HG02981 (cell line): ENCODE results near the gene RARG.
A peak's percentile ranks its signal among the peaks of the same experiment; 100 is the strongest.

Source experiments
- ATAC-seq: cut with Tn5 transposase; IDR thresholded peaks from one replicate; pipeline ENCODE4 v1.9.1; 2021; ENCODE audit warnings: mild to moderate bottlenecking, moderate library complexity; ENCODE audit not compliant: unreplicated experiment

The RARG gene

GRCh38 chr12:53224061-53224896 is 7.7 kb downstream of the RARG start:
- ATAC-seq, result no peak

DNA sequence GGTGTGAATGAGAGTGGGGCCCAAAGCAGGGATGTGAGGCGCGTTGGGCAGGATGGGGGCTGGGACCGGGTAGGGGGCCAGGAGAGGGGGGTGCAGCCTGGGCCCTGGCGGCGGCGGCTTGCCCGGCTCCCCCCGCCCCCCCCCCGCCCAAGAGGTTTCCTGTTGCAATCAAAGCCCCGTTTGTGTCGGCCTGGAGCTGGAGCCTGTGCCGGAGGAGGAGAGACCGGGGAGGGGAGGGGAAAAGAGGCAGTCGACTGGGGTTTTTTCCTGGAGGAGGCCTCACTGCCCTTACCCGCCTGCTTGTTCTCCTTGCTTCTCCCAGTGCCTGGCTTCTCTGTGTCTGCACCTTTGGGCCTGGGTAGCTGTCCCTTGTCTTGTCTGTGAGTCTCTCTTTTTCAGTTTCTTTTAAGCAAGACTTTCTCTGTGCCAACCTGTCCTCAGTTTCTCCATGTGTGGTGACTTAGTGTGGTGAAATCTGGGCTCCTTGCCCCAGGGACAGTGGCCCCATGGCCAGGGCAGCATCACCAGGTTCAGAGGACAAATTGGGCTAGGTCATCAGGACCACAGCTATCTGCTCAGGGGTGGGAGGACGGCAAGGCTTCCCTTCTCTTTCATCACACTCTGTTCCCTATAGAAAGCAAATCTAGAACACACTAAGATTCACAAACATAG is 8.5 kb downstream of the RARG start:
- no peak for ATAC-seq

DNA sequence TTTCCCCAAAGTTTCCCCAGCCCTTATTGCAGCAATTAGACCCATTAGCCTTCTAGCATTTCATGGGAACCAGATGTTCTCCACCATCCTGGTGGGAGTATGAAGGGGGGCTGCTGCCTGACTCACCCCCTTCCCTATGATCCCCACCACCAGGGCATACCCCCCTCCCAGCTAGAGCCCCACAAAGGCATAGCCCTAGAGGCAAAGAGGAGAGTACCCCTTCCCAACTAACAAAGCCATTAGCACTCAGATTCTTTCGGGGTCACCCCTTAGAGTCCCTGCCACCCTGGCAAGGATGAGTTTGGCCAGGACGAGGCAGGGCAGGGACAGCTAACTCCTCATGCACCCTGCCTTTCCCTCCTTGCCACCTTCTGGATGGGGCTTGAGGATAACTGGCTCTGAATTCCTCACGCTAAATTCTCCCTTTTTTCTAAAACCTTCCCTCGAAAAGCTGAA is 9.2 kb downstream of the RARG start:
- ATAC-seq, result no peak

DNA sequence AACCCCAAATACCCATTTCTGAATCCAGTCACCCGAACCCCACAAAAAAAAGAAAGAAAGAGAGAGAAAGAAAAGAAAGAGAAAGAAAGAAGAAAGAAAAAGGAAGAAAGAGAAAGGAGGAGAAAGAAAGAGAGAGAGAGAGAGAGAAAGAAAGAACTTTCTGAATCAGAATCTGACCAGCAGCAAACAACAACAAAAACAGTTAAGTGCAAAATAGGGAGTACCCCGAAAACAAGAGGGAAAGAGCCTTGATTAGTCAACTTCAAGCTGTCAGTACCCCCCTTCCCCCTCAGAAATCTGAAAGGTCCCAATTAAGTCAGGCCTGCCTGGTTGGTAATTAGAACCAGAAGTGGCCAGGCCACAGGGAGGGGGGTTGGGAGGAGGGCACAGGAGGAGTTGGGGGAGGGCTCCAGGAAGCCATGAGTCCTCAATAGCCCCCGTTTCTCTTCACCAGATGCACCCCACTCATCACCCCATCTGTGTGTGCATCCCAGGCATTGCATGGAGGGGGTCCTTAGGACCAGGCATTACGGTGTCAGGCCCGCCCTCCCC is 9.8 kb downstream of the RARG start:
- ATAC-seq, result no peak

DNA sequence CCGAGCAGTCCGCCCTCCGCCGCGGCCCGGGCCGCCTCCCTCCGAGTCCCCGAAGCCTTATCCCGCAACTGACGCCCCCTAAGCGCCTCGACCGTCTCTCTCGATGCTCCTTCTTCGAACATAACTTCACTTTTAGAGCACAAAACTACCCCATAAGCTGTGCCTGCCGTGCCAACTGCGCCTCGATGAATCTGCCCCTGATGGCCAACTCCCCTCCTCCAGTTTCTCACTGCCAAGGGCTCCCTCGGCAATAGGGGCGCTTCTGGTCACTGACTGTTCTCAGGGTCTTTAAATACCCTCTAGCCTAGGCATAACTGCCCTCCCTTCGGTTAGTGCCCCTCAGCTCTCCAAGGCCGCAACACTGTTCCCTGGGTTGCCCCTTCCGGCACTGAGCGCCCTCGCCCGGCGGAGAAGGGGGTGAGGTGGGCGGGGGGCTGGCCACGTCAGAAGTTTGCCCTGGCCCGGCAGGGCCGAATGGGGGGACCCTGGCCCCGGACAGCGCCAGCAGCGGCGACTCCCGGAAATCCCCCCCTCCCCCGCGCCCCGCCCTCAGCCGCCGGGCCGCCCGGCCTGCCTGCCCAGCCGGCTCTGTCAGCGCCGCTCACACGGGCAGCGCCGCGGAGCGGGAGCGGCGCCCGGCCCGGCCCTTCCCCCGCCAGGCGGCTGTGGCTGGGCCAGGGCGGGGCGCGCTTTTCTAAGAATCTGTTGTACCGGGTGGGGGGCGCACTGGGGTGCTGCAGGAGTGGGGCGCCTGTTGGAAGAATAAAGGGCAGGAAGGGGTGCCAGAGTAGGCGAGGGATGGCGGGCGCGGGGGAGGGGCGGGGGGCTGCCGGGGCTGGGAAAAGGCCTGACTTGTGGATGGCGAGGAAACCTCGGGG is 10.6 kb downstream of the RARG start:
- ATAC-seq, result peak; percentile 22

DNA sequence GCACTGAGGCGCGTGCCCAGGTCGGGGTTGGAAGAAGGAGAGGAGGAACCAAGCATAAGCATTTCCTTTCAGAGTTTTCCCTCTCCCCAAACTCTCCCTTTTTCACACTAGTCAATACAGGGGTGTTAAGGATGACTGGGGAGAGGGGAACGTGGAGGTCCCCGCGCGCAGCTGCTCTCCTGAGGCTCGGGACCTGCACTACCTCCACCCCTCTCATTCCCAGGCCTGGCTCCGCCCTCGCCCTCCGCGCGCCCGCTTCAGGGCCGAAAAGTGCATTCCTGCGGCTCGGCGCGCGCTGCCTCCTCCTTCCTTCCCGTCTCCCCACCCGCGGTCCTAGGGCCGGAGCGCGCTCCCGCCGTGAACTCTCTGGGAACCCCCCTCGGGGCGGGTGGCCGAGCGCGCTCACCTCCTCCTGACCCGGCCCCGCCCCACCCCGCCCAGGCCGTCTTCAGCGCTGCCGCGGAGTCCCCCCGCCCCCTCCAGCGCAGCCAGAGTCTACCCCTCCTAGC is 11.3 kb downstream of the RARG start:
- ATAC-seq, result peak; percentile 54

- ATAC-seq, result peak; percentile 31
These were observed 11.9 kb downstream of the RARG start for GRCh38 chr12:53219956-53220693.

DNA sequence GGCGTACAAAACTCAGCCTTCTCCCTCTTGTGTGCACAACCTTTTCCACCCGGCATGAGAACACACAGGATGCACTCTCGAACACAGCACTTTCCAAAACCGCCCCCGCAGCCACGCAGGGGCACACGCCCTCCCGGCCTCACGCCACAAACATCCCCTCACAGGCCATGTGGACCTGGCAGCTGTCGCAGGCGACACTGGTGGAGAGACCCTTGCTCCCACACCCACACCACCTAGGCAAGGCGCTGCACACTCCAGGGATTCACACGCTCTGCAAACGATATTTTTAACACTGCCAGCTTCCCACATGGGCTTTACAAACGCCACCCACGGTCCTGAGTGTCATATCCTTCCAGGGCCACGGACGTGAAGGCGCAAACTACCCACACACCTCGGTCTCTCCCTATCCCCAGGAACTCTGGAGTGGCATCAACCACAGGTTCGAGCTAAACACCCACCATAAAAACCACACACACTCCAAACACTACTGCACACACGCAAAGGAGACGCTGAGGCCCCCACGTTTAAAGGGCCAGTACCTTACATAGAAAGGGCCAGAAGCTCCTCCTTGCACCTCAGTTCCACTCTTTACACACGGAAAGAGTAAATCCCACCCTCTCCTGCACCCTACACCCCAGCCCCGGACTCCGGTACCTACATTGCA is 12.6 kb downstream of the RARG start:
- no peak for ATAC-seq

DNA sequence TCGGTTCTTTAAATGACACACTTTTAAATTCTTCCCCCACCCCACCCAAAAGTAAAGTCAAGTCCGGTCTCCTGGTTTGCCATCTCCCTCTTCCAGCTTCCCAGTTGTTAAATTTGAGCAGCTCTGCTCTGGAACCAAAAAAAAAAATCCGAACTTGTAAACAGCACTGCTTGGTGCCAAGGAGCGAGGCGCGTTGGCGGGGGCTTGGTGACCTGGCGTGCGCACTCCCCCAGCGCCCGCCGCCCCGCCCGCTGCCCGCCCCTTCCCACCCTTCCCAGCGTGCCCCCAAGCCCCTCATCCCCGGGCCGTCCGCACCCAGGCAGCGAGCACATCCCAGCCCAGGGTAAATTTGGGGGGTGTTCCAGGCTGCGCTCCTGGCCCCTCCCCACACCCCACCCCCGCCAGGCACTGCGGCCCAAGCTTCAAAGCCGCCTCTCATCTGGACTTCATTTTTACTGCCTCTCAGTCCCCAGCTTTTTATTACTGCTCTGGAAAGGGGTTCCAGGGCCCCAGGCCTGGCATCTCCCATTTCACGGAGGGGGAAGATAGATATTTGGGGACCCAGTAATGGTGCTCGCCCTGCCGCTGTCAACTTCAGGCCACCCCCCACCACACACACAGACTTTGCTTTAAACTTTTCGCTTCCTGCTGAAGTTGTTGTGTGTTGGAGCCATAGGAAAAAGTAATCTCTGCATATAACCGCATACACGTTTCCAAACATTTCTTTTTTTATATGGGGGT is 13.3 kb downstream of the RARG start:
- ATAC-seq, result no peak

DNA sequence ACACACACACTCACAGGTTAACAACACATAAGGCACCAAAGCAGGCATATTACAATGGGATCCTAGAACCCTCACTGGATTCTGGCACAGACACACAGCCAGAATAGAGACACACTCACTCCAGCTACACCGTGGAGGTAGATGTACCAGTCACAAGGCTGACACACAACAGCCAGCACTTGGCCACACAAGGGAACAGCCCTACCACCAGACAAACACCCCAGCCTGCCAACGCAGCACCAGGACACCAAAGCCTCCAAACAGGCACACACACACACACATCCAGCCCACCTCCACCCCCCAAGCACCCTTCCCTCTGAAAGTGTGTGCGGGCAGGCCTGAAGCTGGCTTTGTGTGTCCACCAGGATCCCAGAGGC is 14.1 kb downstream of the RARG start:
- no peak for ATAC-seq

DNA sequence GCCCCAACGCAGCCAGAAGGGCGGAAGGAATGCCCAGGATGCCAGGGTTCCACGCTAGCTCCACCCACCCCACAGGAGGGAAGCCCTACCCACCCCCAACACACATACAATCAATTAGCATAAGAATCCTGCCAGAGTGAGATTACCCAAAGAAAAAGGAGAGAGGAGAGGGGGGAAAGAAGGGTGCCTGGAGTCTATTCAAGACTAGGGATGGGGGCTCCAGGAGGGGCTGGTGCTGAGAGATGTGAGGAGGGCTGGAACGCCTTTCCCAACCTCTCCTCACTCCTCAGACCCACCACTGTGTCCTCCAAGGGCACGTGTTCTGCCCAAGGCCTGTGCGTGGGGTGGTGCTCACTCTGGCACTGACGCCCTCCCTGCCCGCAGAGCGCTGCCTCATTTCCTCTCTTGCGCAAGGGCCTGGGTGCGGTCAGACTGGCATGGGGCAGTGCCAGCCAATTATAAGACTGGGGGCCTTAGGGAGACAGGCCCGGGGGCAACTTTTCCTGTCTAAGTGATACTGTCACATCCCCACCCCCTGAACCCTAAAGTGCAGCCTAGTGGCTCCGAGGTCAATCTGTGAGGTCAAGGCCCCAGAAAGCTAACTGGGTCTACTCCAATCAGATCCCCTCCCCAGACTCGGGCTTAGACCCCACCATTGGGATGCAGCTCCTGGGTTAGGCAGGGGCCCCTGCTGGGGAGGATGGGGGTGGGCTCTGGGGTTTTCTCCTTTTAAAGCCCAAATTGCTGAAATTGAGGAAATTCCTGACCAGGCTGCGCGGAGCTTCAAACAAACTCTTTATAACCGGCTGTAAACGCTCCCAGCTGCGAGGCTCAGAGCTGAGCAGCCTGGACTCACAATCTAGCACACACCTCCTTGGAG is 14.7 kb downstream of the RARG start:
- no peak for ATAC-seq

DNA sequence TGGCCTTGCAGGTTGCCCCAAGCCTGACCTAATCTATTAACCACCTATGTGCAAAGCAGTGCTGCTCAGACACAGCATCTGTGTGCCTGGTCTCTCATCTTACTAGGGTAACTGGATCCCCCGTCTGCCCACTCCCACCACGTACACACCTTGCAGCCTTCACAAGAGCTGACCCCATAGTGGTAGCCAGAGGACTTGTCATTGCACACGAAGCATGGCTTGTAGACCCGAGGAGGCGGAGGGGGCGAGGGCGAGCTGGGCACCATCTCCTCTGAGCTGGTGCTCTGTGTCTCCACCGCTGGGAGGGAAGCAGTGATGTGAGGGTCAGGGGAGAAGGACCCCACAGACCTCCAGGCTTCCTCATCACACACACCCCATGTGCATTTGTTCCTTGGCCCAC is 16.5 kb downstream of the RARG start:
- no peak for ATAC-seq

DNA sequence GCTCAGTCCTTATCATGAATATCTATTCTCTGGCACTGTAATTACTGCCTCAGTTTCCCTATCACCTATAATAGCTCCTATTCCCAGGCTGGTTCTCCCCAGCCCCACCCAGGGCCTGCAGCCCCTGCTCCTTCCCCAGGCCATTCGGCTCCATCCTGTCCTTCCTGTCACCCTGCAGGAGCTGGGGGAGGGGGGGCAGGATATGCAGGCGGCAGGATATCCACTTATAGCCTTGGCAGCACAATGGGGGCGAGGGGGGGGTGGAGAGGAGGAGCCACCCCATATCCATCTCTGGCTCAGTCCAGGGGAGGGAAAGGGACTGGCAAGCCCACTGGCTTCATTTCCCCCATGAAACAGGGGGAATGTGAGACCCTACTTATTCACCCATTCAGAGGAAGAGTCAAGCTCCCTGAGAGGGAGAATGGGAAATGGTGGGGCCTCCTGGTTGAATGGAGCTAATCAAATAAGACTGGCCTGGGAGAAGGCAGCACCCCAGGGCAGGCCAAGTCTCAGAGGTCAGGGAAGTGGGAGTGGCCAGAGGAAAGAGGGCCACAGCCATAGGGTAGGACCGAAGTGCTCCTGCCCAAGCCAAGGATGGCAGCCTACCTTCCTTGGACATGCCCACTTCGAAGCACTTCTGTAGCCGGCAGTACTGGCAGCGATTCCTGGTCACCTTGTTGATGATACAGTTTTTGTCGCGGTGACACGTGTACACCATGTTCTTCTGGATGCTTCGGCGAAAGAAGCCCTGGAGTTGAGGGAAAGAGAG is 17.1 kb downstream of the RARG start:
- ATAC-seq, result no peak

DNA sequence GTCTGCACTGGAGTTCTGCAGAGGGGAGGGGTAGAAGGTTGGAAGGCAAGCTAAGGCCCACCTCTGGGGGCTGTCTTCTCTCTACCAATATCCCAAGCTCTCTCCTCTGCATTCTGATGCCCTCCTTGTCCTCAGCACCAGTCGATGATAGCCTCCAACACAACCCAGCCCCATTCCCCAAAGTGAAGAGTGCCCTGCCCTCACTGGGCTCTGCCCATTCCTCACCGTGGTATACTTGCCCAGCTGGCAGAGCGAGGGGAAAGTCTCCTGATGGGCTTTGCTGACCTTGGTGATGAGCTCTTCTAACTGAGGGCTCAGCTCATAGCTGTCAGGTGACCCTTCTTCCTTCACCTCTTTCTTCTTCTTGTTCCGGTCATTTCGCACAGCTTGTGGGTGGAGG is 17.8 kb downstream of the RARG start:
- ATAC-seq, result no peak

- no peak for ATAC-seq
These were observed 18.7 kb downstream of the RARG start for GRCh38 chr12:53213348-53213747.

DNA sequence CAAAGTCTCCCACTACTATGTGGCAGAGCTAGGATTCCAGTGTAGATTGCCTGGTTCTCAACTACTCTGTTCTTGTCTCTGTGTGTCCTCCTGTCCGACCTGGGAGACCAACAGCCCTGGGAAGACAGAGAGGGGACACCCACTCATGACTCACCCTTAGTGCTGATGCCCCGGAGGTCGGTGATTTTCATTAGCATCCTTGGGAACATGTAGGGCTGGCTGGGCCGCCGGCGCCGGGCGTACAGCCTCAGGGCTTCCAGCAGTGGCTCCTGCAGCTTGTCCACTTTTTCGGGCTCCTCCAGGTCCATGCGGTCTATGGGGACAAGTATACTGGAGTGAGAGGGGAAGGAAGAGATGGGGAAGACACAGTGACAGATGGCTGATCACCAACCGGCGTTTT is 19.1 kb downstream of the RARG start:
- no peak for ATAC-seq
